GM11168 (cell line): ENCODE data around the gene CA7.

ENCODE experiments used
- in situ Hi-C: fragments of 300-500 bp; cut with MboI; formaldehyde crosslinking; loops from one replicate; pipeline ENCODE4 v1.12.0; 2022; ENCODE audit warnings: low sequenced_read_pairs; ENCODE audit not compliant: unreplicated experiment

The CA7 gene

DNA sequence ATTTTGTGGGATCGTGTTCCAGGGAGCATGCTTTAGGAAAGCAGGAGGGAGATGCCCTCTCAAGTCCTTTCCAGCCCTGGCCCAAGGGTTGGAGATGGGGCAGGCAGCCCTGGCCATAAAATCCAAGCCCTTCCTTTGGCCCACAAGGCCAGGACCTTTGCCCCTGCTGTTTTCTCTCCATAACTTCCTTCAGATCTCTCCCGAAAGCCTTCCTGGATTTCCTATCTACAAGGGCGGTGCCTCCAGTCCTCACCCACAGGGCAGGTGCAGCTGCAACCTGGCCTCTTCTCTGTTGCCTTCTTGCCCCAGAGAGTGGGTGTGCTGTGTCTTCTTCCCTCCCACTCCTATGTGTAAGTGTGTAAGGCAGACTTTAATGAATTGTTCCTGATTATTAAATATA, 27.6 kb downstream of the CA7 start:
- in situ Hi-C loops = no loop called here

DNA sequence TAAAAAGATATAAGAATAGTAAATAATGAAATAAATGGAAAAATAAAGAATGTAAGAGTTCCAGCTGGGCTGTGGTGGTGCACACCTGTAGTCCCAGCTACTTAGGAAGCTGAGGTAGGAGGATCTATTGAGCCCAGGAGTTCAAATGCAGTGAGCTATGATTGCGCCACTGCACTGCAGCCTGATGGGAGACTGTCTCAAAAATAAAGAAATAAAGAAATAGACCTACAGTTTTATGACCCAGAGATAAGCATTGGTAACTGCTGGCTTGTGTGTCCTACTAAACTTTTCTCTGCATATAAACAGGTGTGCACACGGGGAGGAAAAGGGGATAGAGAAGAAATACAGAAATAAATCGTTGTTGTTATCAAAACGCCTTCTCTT, 28.3 kb downstream of the CA7 start:
- in situ Hi-C loops = no loop called here

DNA sequence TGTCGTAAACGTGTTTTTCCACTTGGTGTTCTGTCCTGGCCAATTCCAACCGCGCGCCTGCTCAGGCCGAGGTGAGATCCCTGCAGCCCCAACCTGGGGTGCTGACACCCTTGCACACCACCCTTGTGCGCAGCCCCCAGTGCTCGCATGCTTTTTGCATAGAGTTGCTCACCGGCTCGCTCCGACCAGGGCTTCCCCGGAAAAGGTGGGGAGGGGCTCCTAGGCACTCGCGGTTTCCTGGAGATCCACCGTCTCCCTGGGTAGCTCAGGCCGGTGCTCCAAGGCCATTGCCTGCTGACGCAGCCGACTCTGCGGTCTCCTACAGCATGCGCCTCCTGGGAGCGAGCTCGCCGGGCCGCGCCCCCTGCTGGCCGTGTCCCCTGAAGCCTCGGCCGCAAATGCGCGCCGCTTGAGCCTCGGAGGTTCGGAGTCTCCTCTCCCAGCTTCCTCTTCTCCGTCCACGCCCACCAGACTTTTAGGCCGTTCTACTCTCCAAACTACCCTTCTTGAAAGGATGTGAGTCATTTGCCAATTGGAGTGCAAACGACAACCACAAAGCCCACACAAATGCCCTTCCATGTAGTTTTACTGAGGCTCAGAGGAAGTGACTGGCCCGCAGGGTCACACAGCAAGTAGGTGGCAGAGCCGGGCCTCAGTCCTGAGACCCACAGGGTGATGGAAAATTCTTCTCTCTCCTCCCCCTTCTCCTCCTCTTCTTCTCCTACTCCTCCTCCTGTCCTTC, 28.9 kb downstream of the CA7 start:
- in situ Hi-C loops = no loop called here

DNA sequence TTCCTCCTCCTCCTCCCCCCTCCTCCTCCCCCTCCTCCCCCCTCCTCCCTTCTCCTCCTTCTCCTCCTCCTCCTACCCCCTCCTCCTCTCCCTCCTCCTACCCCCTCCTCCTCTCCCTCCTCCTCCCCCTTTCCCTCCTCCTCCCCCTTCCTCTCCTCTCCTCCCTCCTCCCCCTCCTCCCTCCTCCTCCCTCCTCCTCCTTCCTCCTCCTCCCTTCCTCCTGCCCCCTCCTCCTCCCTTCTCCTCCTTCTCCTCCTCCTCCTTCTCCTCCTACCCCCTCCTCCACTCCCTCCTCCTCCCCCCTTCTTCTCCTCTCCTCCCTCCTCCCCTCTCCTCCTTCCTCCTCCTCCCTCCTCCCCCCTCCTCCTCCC, 29.5 kb downstream of the CA7 start:
- in situ Hi-C loops = no loop called here

DNA sequence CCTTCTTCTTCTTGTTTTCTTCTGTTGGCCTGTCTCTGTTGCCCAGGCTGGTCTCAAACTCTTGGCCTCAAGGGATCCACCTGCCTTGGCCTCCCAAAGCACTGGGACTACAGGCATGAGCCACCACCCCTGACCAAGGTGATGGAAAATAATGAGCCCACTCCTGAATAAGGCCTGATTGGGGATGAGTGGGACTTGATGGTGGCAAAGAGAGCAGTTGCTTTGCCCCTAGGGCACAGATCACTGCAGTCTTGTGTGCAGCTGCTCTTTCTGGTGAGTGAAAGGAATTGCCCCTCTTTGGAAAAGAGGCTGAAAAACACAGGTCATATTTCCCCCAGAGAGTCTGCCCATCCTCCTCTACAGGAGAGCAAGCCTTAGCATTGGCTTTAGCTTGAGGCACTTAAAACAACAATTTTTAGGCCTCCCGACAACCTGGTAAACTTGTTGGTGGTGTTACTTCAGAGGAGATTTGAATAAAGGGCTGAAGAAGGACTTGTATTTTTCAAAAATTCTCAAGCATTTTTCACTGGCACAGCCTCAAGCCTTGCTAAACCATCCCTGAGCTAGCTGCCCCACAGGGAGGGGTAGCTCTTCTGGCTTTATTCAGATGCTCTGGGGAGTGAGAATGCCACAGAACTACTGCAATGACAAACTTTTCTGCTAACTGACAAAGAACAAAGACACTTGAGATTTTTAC, 30.0 kb downstream of the CA7 start:
- in situ Hi-C loops = no loop called here

DNA sequence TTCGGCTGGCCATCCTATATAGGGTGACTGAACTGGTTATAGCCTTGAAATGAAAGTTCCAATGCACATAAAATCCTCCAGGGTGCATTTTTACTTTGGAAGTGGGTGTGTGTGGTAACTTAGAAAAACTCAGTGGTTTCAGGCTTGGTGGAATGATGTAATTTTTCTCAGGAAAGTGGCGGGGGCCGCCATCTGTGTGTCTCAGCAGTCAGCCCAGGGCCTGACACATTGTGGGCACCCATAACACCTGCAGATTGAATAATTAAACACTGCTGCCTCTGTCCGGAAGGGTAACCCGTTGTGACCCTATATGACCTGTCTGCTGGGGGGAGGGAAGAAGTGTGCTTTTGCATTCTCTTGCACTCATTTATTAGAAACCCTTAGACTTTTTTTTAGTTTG, 33.9 kb downstream of the CA7 start:
- in situ Hi-C loops = no loop called here

DNA sequence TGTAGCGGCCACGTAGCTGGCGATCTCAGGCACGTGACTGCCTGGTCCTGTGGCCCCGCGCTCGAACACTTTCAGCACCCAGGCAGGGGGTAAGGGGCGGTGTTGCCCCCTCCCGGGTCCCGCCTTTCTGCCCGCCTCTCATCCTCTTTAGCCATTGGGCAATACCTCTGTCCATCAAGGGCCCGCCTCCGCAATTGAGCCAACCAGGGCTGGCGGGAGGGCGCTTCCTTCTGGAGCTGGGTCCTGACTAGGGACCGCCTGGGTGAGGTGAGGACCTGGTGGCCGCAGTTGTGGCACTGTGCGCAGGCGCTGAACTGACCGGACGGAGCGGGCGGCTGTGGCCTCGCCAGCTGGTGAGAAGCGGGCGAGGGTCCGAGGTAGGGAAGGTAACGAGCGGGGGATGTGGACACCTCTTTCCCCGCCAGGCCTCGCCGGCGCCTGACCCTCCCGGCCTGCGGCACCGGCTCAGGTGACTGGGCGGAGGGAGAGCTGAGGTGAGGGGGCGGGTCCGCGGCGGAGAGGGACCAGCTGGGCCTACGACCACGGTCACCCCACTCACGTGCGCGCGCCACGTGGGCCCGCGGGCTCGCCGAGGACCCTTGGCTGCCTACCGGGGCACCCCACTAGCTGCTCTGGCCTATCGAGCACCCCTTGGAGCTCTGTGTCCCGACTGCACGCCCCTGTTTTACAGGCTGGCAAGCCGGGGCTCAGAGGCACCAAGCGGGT, 36.2 kb downstream of the CA7 start, which contains the start of gene PDP2:
PDP2 (plus strand) TSS at position 228 of the 726 bp plus-strand sequence. CDS start 3,770 bp downstream, outside the sequence.
- in situ Hi-C loops = no loop called here

DNA sequence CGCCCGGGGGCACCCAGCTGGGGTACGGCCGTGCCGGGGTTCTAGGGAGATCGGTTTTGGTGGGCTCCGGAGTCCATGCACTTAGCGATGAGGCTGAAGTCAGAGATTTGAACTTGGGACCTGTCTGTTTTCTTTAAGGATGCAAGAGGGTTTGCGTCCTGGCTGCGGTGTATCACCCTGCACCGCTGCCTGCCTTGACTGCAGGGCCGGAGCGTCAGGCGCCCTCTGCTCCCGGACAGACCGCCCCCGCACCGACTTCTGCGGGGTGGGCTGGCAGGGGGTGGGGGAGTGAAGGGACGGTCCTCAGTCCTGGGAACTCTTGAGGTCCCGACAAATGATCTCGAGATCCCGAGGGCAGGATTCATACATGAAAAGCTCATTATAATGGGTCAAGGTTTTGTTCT, 36.8 kb downstream of the CA7 start:
- in situ Hi-C loops = no loop called here

DNA sequence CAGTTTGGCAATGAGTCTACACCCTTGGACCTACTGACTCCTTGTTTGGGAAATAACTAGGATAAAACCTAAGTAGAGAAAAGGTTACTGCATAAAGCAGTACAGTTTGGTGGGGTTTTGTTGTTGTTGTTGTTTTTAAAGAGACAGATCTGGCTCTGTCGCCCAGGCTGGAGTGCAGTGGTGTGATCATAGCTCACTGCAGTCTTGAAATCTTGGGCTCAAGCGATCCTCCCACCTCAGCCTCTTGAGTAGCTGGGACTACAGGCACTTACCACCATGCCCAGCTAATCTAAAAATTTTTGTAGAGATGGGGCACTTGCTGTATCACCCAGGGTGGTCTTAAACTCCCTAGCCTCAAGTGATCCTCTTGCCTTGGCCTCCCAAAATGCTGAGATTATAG, 37.3 kb downstream of the CA7 start:
- in situ Hi-C loops = no loop called here

DNA sequence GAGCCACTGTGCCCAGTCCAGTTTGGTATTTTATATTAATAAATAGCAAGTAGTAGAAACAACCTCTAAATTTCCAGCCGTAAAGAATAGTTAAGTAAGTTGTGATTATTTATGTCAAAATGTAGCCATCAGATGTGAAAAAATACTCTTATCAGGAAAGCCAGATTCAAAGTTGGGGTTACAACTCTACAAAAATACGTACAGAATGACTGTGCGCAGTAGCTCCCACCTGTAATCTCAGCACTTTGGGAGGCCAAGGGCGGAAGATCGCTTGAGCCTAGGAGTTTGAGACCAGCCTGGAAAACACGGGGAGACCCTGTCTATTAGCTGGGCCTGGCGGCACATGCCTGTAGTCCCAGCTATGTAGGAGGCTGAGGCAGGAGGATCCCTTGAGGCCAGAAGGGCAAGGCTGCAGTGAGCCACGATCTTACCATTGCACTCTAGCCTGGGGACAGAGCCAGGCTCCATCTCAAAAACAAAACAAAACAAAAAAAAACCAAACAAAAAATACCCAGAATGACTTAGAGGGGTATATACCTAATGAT, 37.8 kb downstream of the CA7 start:
- in situ Hi-C loops = no loop called here

DNA sequence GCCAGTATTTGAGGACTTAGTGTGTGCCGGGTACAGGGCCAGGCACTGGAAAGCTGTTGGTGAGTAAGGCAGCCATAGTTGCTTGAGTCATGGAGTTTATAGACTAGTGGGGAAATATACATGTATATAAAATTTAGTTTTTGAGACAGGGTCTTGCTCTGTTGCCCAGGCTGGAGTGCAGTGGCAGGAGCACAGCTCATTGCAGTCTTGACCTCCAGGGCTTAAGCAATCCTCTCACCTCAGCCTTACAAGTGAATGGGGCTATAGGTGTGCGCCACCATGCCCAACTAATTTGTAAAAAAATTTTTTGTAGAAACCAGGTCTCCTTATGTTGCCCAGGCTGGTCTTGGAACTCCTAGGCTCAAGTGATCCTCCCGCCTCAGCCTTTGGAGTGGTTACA, 38.5 kb downstream of the CA7 start:
- in situ Hi-C loops = no loop called here

DNA sequence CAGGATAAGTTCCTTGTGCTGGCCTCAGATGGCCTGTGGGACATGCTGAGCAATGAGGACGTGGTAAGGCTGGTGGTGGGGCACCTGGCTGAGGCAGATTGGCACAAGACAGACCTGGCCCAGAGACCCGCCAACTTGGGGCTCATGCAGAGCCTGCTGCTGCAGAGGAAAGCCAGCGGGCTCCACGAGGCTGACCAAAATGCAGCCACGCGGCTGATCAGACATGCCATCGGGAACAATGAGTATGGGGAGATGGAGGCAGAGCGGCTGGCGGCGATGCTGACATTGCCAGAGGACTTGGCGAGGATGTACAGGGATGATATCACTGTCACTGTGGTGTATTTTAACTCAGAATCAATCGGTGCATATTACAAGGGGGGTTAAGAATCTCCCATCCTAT, 41.3 kb downstream of the CA7 start:
- in situ Hi-C loops = no loop called here

DNA sequence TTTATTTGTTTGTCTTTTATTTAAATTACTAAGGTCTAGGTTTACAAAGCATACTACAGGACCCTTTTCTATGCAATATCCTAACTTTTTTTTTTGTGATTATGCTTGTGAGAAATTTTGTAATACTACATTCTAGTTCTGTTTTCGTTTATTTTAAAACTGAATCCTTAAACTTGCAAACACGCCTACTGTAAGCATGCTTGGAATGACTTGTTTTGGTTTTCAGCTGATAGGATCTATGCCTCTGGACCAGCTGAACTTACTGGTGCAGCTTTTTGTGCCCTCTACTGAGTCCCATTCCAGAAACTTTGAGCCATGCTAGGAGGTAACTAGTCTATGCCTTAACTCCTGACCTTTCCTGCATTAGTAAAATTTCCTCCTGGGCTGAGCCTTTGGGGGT, 42.1 kb downstream of the CA7 start:
- in situ Hi-C loops = no loop called here

DNA sequence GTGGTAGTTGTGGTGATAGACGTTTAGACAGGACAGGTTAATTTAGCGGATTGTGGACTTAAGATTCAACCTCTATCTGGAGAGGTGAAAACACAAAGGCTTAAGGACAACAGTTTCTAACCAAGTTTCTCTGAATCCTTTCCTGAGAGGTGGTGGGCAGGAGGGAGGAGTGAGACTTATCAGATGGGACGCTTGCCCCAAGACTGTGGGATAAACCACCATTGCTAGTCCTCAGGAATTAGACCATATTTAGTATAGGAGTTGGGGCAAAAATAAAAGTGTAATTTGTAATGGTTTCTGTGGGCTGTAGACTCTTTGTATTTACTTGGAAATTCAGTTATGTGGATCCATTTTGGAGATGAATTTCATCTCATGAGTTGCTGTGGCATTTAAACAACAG, 42.7 kb downstream of the CA7 start:
- in situ Hi-C loops = no loop called here

DNA sequence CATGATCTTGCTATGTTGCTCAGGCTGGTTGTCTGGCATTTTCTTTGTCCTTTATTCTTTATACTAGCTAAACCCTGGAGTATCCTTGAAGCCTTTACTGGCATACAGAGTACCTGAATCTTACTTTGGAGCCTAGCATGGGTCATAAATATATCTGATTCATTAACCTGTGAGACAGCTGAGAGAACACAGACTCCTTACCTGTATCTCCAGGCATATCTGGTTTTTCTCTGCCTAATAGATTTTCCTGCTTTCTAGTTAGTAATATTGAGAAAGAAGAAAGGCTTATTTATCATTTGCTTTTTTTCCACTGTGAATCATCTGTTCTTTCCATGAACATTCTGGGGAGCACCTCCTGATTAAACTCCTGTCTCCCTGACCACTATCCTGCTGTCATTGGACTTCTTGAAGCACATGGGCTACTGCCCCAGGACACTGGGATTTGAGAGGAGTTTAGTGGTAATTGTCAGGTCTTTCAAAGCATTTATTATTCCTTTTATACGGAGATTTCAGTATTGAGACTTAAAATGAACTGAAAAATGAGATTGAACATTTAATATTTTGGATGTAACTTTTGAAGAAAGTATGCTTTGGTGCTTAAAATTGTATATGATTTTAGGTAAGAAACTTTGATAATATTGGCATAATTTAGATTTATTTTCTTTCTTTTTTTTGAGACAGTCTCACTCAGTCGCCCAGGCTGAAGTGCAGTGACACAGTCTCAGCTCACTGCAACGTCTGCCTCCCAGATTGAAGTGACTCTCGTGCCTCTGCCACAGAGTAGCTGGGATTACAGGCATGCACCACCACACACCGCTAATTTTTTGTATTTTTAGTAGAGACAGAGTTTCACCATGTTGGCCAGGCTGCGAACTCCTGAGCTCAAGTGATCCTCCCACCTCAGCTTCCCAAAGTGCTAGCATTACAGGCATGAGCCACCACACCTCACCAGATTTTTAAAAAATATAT, 44.7 kb downstream of the CA7 start:
- in situ Hi-C loops = no loop called here

DNA sequence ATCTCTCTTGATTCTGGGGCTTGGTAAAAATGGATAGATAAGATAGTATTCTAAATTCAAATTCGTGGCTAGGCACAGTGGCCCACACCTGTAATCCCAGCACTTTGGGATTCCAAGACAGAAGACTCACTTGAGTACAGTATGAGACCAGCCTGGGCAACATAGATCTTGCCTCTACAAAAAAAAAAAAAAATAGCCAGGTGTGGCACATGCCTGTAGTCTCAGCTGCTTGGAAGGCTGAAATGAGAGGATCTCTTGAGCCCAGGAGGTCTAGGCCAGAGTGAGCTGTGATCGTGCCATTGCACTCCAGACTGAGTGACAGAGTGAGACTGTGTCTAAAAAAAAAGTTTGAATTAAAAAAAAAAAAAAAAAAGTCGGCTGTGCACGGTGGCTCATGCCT, 45.4 kb downstream of the CA7 start:
- in situ Hi-C loops = no loop called here

DNA sequence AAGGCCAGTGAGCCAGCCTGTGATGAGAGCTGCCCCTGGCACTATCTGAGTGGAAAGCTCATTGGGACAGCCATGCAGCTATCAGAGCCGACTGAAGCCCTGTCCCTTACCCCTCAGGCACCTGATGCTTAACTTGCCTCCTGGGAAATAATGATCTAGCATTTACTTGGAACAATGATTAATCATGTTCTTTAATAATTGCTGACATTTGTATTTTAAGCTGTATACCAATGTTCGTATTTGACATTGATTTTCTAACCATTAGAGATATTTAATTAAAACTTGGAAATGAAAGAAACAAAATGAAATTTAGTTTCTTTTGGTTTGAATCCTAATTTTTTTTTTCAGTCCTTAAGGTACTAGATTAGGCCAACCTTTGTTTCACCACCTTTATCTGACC, 46.6 kb downstream of the CA7 start:
- in situ Hi-C loops = no loop called here

DNA sequence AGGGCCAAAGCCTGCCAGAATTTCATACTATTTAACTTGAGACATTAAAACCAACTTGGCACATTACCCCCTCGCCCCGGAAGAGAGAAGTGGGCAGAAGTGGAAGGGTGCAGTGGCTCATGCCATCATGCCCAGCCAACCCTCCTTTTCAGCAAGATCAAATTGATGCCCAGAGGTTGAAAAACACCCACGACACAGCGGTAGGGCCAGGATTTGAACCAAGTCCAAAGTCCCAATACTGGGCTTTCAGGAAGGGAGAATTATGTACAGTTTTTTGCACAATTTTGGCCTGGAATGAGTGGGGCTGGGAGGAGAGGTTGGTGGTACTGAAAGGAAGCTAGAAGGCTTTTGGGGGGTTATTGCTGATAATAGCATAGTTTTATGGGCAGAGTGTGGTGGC, 47.1 kb downstream of the CA7 start:
- in situ Hi-C loops = no loop called here

DNA sequence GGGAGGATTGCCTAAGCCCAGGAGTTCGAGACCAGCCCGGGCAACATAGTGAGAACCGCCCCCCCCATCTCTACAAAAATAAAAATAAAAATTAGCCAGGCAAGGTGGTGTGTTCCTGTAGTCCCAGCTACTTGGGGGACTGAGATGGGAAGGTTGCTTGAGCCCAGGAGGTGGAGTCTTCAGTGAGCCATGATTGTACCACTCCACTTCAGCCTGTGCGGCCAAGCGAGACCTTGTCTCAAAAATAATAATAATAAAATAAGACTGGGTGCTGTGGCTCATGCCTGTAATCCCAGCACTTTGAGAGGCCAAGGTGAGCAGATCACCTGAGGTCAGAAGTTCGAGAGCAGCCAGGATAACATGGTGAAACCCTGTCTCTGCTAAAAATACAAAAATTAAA, 47.6 kb downstream of the CA7 start:
- in situ Hi-C loops = no loop called here

DNA sequence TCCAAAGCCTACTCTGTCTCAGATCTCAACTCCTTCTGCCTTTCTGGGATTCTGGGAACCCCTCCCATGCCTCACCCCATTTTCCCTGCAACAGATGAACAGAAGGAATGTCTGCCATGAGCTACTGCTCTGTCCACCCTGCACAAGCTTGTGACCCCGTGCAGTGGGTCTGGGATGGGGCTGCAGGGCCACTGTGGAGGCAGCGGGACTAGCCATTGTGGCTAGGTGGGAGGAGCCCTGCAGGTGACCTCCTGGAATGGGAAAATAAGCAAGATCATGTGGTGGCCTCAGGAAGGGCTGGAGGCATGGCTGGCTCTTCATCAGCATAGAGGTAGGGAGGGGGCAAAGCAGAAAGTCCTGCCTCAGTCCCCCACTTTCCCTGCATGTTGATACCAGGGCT, 49.8 kb downstream of the CA7 start:
- in situ Hi-C loops = no loop called here
